GM12864 (cell line): ENCODE results near the gene RPP25L.

Experiments
- DNase-seq: peaks from one replicate; pipeline ENCODE4 v3.0.0-alpha.2; 2011; ENCODE audit warnings: low read depth
- H3K4me3 ChIP-seq: 2 replicates; pipeline ENCODE4 v1.5.1; 2011; ENCODE audit warnings: mild to moderate bottlenecking, low read depth, low read length, control low read depth
- TF ChIP-seq, protein P1 (sequence below): IDR thresholded peaks from 2 replicates; pipeline ENCODE4 v1.5.1; 2011; ENCODE audit warnings: low read depth, mild to moderate bottlenecking, moderate library complexity, low read length, control low read depth, inconsistent platforms; ENCODE audit errors: missing control alignments

Gene RPP25L

DNA sequence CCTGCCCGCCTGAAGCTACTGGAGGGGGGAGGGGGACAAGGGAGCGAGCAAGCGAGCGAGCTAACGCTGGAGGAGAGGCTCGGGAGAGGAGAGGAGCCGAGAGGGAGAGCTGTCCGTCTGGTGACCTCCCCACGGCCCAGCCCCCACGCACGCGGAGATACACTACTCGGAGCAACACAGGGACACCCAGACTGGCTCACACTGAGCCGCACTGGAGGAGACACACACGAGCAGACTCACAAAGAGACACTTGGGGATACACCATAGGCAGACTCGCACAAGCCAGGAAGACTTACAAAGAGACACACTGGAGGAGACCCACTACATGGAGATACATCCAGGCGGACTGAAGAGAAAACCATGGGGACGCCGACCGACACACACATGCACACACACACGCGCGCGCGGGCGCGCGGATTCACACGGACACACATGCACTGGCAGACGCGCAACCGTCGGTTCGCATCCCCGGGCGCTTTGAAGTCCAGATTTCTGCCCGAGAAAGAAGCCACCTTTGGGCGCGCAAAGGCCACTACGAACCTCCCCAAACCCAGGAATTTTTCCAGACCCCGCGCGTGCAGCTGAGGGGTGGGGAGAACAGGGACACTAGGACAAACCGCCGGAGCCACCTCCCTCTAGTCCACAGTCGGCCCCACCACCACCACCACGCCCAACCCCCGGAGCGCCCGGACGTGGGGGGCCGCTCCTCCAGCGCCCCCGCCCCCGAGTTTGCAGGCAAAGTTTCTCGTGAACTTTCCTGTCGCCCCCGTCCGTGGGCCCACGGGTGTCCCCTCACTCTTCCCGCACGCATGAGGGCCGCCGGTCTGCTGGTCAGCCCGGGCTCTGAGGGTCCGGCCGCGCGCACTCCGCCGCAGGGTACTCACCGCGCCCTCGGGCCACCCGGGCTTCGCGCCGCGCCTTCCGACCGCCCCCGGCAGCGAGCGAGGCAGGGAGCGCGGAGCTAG, 22.9 kb downstream of the RPP25L start:
- H3K4me3 ChIP-seq, result no peak overlapping the region

GRCh38 chr9:34587271-34587670, 24.6 kb downstream of the RPP25L start:
- H3K4me3 ChIP-seq, result no peak overlapping the region
- TF ChIP-seq, protein P1, sequence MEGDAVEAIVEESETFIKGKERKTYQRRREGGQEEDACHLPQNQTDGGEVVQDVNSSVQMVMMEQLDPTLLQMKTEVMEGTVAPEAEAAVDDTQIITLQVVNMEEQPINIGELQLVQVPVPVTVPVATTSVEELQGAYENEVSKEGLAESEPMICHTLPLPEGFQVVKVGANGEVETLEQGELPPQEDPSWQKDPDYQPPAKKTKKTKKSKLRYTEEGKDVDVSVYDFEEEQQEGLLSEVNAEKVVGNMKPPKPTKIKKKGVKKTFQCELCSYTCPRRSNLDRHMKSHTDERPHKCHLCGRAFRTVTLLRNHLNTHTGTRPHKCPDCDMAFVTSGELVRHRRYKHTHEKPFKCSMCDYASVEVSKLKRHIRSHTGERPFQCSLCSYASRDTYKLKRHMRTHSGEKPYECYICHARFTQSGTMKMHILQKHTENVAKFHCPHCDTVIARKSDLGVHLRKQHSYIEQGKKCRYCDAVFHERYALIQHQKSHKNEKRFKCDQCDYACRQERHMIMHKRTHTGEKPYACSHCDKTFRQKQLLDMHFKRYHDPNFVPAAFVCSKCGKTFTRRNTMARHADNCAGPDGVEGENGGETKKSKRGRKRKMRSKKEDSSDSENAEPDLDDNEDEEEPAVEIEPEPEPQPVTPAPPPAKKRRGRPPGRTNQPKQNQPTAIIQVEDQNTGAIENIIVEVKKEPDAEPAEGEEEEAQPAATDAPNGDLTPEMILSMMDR, result no peak
- DNase-seq, result no peak

More for the DNA sequence above, 22.9 kb downstream of the RPP25L start:
- DNase-seq, result no peak
- TF ChIP-seq, protein P1, result no peak

GRCh38 chr9:34585946-34586669, 25.8 kb downstream of the RPP25L start:
- TF ChIP-seq, protein P1, result no peak
- DNase-seq, result no peak
- no peak overlapping the region for H3K4me3 ChIP-seq

GRCh38 chr9:34584970-34585369, 26.9 kb downstream of the RPP25L start:
- TF ChIP-seq, protein P1, result no peak

DNA sequence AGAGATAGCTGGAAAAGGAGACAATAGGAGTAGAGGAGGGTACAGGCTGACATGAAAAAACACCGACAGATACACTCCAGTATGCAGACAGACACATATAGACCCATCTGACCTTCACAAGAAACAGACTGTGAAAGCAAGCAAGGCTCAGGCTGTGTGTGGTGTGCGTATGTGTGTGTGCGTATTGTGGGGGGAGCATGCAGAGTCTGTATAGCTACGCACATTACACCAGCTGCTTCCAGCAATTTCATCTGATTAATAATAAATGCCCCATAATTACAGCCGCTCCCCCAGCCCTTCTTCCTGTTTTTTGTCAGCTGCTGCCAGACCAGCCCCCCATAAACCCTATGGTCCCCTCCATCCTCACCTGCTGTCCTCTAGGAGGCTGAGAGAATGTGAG, 29.1 kb downstream of the RPP25L start:
- DNase-seq, result no peak
- TF ChIP-seq, protein P1, result no peak
- H3K4me3 ChIP-seq, result no peak overlapping the region

More at GRCh38 chr9:34584970-34585369, 26.9 kb downstream of the RPP25L start:
- DNase-seq, result no peak
- no peak overlapping the region for H3K4me3 ChIP-seq

- no peak for DNase-seq
- TF ChIP-seq, protein P1, result no peak
- no peak overlapping the region for H3K4me3 ChIP-seq
These were observed 30.6 kb downstream of the RPP25L start for GRCh38 chr9:34581318-34581717.
